ENCODE data around the gene EIF4E3. TPM values are rescaled to one million over a fixed set of nuclear protein-coding genes. Genes with fewer than 3 reads are reported as not detected.

EIF4E3 gene
- total RNA-seq, 2 experiments from 2014 or later, result 63.6 to 64.6 TPM

DNA sequence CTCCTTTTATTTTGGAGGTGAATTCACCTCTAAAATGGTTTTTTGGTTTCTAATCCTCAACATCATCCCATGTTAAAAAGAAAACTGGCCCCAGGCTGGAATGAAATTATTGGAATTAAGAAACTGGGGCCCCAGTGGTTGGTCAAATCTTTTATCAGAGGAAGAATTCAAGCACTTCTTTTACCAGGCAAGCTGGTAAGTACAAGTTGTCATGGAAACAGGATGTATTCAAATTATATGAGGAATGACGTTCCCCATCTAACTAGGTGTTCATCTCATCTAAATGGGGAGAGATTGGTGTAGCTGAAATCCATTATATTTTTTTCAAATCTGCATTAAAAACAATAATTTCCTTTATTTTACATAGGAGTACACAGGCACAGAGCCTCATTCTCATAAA is 9.7 kb upstream of the EIF4E3 start:
- peaks cover 10% of the 10 kb centered on the region for H3K27me3 Mint-ChIP-seq
- ATAC-seq (ENCODE audit: low read depth), result no peak
- H3K27ac Mint-ChIP-seq, result no peak overlapping the region
- H3K9me3 Mint-ChIP-seq, result peaks cover 2% of the 10 kb centered on the region
- DNase-seq, result no peak
- POLR2A ChIA-PET, result no interaction called here
- peaks cover 2% of the 10 kb centered on the region for H3K36me3 Mint-ChIP-seq
- peaks cover 3% of the 10 kb centered on the region for H3K4me1 Mint-ChIP-seq
- no peak overlapping the region for H3K4me3 Mint-ChIP-seq

DNA sequence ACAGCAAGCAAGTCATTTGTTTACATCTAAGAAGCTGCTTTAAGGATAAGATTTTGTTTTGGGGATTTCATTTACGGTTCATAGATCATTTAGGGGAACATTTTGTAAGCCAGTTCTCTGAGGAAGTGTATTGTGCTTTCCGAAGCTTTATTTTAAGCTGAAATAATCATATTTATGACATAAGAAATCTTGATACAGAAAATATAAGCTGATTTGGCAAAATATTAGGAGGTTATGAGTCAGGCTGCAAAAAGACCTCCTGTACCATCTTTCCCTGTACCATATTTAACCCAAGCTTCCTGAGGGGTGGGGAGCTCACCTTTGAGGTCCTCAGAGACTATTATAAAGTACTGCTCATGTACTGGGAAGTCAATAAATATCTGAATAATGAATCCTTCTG is 8.1 kb upstream of the EIF4E3 start:
- no peak overlapping the region for H3K4me3 Mint-ChIP-seq
- peaks cover 13% of the 10 kb centered on the region for H3K4me1 Mint-ChIP-seq
- DNase-seq (no peak), ATAC-seq (ENCODE audit: low read depth) (no peak)
- POLR2A ChIA-PET, result no interaction called here
- H3K27ac Mint-ChIP-seq, result no peak overlapping the region
- no peaks in the 10 kb centered on the region for H3K36me3 Mint-ChIP-seq
- peaks cover 2% of the 10 kb centered on the region for H3K9me3 Mint-ChIP-seq
- peaks cover 10% of the 10 kb centered on the region for H3K27me3 Mint-ChIP-seq

DNA sequence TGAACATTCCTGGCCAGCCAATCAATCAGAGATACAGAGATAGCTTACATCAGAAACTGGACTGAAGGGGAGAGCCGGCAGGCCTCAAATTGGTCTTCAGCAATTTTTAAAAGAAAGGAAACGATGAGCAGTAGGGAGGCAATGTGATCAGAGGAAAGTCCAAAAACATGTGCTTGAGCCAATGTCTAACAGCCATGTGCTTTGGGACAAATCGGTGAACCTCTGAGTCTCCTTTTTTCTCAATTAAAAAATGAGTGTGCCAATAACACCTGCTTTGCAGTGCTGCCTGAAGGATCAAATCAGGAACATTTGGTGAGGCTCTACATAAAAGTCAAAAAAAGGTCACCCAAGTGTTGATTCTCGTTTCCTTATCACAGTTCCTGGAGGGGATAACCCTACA is 7.4 kb upstream of the EIF4E3 start:
- DNase-seq (no peak), ATAC-seq (ENCODE audit: low read depth) (no peak)
- Mint-ChIP-seq H3K36me3 (no peaks in the 10 kb centered on the region), H3K27ac (no peak overlapping the region), H3K27me3 (peaks cover 4% of the 10 kb centered on the region), H3K4me3 (no peak overlapping the region), H3K4me1 (peaks cover 15% of the 10 kb centered on the region), H3K9me3 (peaks cover 2% of the 10 kb centered on the region)
- POLR2A ChIA-PET, result no interaction called here

DNA sequence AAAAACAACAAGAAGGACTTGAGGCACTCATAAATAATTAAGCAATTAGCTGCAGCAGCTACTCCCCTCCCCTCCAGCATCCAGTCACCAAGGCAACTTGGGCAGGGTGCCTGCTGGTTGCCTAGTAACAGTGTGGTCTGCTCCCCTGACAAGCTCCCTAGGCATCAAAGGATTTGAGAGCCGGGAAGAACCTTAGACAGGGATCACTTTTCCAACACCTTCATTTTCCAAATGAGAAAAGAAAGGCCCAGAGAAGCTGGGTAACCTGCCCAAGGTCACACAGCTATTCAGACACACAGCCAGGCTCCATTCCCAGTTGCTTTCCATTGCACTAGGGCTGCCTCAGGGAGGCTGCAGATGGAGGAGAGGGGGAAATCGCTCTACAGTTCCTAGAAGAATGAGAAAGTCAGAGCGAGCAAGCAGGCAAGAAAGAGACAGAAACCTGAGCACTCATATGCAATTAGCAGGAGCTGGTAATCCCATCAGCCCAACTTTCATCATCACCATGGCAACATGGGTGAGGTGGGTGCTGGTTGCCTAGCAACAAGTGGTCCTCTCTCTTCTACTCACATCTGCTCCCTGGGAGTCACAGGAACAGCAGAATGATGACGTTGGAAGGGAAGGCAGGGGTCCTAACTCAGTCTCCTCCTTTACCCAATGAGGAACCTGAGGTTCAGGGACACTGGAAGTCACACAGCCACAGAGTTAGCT is 3.6 kb upstream of the EIF4E3 start:
- no peak overlapping the region for H3K4me3 Mint-ChIP-seq
- H3K4me1 Mint-ChIP-seq, result peaks cover 32% of the 10 kb centered on the region
- H3K36me3 Mint-ChIP-seq, result no peaks in the 10 kb centered on the region
- H3K27me3 Mint-ChIP-seq, result no peaks in the 10 kb centered on the region
- no peak overlapping the region for H3K27ac Mint-ChIP-seq
- ATAC-seq (ENCODE audit: low read depth) (no peak), DNase-seq (no peak)
- H3K9me3 Mint-ChIP-seq, result no peaks in the 10 kb centered on the region
- POLR2A ChIA-PET, result no interaction called here

DNA sequence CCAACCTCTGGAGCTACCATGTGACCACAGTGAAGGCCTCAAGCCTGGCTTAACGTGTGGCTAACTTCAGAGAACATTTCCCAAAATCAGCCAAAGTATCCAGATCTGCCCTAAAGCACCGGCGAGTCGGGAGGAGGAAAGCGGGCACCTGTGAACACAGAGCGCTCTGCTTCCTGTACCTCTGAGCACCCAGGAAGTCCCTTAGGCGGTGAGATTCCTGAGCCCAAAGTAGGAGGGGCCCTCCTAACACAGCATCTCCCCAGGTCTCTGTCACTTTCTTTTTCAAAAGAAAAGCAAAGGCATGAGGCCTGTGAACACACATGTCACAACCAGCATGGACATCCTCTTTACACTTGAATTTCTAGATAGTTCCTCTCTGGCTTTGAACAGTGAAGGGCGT is 944 bp upstream of the EIF4E3 start:
- POLR2A ChIA-PET, result no interaction called here
- Mint-ChIP-seq H3K9me3 (no peaks in the 10 kb centered on the region), H3K4me3 (peak overlapping the region; percentile 98), H3K27me3 (no peaks in the 10 kb centered on the region), H3K27ac (peak overlapping the region; percentile 99), H3K4me1 (peaks cover 51% of the 10 kb centered on the region), H3K36me3 (peaks cover 7% of the 10 kb centered on the region)
- DNase-seq, result peak; percentile 48
- peak; percentile 48 for ATAC-seq (ENCODE audit: low read depth)

DNA sequence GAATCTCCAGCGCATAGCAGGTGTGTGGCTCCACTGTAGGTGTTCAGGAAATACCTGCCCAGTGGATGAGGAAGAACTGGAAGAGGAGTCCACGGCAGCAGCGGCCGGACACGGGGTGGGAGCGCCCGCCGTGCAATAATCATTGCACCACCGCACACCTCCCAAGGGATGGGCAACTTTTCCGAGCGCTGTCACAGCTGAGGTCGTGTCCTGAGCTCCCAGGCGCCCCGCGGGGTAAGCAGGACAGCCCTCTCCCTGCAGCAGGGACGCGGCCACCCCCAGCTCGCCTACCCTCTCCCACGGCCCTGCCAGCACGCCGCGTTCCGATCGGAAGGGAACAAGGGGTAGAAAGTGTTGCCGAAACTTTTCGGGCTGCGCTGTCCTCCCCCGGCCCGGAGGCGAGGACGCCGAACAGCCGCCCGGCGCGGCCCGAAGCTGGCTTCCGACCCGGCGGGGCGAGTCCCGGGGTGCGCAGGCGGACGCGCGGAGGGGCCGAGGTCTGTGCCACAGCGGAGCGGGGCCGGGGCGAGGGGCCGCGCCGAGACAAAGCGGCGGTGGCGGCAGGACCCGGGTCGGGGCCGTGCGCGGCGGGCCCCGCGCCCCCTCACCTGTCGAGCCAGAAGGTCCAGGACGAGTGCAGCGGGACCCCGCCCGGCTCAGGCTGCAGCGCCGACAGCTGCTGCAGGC is 475 bp downstream of the EIF4E3 start:
- H3K4me3 Mint-ChIP-seq, result peak overlapping the region; percentile 96

DNA sequence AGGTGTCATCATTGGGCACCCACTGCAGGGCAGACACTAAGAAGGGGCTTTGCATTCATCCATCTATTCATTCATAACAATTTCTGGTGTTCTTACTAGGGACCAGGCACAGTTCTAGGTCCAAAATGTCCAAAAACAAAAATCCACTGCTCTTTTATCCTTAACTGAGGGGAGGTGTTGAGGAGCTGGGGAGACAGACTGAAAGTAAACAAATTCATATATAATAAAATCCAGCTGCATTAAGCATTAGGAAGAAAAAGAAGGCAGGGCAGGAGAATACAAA is 1.1 kb downstream of the EIF4E3 start:
- POLR2A ChIA-PET, result interaction anchor here (0.8 to 2.3 kb wide), 7 partner anchors 13 to 1124 kb away, joined by 3 to 8 read pairs (median 3); partner anchors contain the start of gene SHQ1
- Mint-ChIP-seq H3K9me3 (no peaks in the 10 kb centered on the region), H3K4me1 (peaks cover 57% of the 10 kb centered on the region), H3K36me3 (peaks cover 23% of the 10 kb centered on the region), H3K4me3 (peak overlapping the region; percentile 96), H3K27ac (peak overlapping the region; percentile 98), H3K27me3 (no peaks in the 10 kb centered on the region)
- DNase-seq, result no peak
- no peak for ATAC-seq (ENCODE audit: low read depth)

More for the DNA sequence above, 475 bp downstream of the EIF4E3 start:
- H3K36me3 Mint-ChIP-seq, result peaks cover 18% of the 10 kb centered on the region
- H3K27ac Mint-ChIP-seq, result peak overlapping the region; percentile 98
- POLR2A ChIA-PET, result interaction anchor here (0.5 to 2.3 kb wide), 10 partner anchors 13 to 1123 kb away, joined by 3 to 8 read pairs (median 4); partner anchors contain the start of gene SHQ1
- DNase-seq (peak; percentile 74), ATAC-seq (ENCODE audit: low read depth) (peak; percentile 30)
- no peaks in the 10 kb centered on the region for H3K9me3 Mint-ChIP-seq
- H3K4me1 Mint-ChIP-seq, result peaks cover 56% of the 10 kb centered on the region
- no peaks in the 10 kb centered on the region for H3K27me3 Mint-ChIP-seq

DNA sequence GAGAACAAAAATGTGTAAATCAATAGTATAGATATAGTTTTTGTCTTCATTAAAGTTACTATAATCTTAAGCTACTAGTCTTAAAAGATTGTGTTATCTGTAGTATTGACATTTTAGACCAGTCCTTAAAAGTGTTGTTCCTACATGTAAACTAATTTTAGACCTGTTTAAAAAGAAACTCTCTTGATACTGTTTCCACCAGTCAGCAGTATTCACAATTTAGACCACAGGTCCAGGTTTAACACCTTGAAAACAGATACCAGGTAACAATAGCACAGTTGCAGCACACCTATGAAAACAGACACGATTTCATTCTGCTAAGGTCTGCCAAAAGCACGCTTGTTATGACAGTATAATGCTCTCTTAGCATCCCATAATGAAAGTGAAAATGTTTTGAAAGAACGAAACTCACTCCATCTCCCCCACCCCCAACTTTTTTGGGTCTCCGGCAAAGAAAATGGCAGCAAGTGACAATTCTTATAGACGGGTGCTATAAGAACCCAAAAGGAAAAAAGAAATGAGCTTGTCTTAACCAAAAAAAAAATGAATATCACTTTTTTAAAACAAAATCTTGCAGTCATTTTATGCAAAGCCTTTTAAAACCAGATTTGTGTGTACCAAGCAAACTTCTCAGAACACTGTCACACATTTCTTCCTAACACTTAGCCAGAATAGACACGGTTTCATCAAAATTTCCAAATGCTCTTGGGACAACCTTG is 1.6 kb downstream of the EIF4E3 start:
- DNase-seq (no peak), ATAC-seq (ENCODE audit: low read depth) (peak; percentile 38)
- Mint-ChIP-seq H3K9me3 (no peaks in the 10 kb centered on the region), H3K4me3 (peak overlapping the region; percentile 96), H3K27ac (peak overlapping the region; percentile 98), H3K27me3 (no peaks in the 10 kb centered on the region), H3K4me1 (peaks cover 59% of the 10 kb centered on the region), H3K36me3 (peaks cover 27% of the 10 kb centered on the region)
- POLR2A ChIA-PET, result interaction anchor here (0.9 to 2.3 kb wide), 5 partner anchors 12 to 1124 kb away, joined by 3 to 8 read pairs (median 4); partner anchors contain the start of gene SHQ1

DNA sequence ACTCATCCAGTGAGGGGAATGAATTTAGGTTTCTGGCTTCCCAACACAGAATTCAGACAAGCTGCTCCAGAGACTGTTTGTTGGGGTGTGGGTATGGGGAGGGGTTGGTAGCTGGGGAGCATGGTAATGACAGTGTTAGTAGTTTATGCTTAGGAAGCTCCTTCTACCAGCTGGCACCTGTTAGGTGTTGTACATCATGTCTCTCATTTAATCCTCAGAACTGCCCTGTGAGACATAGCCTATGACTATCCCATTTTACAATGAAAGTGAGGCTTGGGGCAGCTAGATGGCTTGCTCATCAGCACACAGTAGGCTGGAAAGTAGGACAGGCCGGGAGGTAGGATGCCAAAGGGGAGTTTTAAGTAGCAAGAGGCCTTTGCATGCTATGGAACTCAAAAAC is 2.5 kb downstream of the EIF4E3 start:
- H3K27me3 Mint-ChIP-seq, result no peaks in the 10 kb centered on the region
- ATAC-seq (ENCODE audit: low read depth) (no peak), DNase-seq (no peak)
- H3K27ac Mint-ChIP-seq, result peak overlapping the region; percentile 98
- H3K4me3 Mint-ChIP-seq, result peak overlapping the region; percentile 96
- no peaks in the 10 kb centered on the region for H3K9me3 Mint-ChIP-seq
- H3K4me1 Mint-ChIP-seq, result peaks cover 64% of the 10 kb centered on the region
- POLR2A ChIA-PET, result no interaction called here
- H3K36me3 Mint-ChIP-seq, result peaks cover 27% of the 10 kb centered on the region

DNA sequence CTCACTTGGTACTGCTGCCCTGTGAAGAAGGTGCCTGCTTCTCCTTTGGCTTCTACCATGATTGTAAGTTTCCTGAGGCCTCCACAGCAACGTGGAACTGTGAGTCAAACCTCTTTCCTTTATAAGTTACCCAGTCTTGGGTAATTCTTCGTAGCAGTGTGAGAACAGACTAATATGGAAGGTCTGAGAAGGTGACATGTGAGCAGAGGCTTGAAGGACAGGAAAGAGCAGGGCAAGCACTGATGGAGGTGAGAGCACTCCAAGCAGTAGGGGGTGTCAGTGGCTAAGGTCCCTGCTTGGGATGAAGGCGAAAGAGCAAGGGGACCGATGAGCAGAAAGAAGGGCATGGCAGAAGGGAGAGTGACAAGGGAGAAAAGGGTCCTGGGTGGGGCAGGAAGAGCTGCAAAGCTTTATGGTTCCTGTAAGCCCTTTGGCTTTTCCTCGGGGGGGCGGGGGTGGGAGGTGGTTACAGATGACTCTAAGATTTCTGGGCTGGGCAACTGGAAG is 3.5 kb downstream of the EIF4E3 start:
- ATAC-seq (ENCODE audit: low read depth), result peak; percentile 24
- POLR2A ChIA-PET, result interaction anchor here (0.6 to 0.7 kb wide), 2 partner anchors 53 to 1128 kb away, joined by 3 to 4 read pairs; no protein-coding TSS in a partner anchor

DNA sequence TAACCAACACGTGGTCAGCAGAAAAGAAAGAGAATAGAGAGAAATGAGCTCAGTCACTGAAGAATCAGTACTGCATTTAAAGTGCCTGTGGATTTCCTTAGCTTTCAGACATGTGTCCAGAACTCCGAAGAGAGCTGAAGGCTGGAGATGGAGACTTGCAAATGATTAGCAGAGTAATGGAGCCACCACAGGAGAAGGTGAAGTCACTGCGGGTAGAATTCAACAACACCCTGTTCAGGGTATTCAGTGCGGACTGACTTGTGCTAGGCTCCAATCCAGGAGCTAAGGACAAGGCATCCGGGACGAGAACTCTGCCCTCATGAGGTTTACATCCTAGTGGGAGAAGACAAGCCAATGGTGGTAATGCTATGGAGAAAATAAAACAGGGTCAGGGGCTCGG is 4.2 kb downstream of the EIF4E3 start:
- ATAC-seq (ENCODE audit: low read depth) (no peak), DNase-seq (no peak)
- H3K27ac Mint-ChIP-seq, result peak overlapping the region; percentile 98
- H3K36me3 Mint-ChIP-seq, result peaks cover 28% of the 10 kb centered on the region
- peaks cover 64% of the 10 kb centered on the region for H3K4me1 Mint-ChIP-seq
- POLR2A ChIA-PET, result no interaction called here
- H3K9me3 Mint-ChIP-seq, result no peaks in the 10 kb centered on the region
- H3K27me3 Mint-ChIP-seq, result no peaks in the 10 kb centered on the region
- H3K4me3 Mint-ChIP-seq, result peak overlapping the region; percentile 96

More for the DNA sequence above, 3.5 kb downstream of the EIF4E3 start:
- Mint-ChIP-seq H3K4me1 (peaks cover 67% of the 10 kb centered on the region), H3K9me3 (no peaks in the 10 kb centered on the region), H3K27me3 (no peaks in the 10 kb centered on the region), H3K27ac (peak overlapping the region; percentile 98), H3K4me3 (peak overlapping the region; percentile 96), H3K36me3 (peaks cover 28% of the 10 kb centered on the region)
- DNase-seq, result peak; percentile 54

DNA sequence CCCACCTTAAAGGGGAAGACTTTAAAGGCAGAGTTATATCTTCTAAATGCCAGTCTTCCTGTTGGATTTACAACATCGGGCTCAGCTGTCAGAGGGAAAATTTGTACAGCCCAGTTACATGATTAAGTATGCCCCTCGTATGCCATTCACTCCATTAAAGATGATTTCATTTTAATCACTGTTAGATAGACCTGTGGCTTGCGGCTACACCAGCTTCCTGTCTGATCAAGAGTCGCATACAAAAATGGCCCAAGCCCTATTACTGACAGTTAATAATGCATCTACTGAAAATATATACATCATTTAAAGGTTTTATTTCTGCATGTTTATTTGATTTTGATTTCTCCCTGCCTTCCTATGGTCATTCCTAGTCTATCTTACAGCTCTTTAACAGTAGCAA is 7.1 kb downstream of the EIF4E3 start:
- ATAC-seq (ENCODE audit: low read depth) (no peak), DNase-seq (no peak)
- H3K9me3 Mint-ChIP-seq, result no peaks in the 10 kb centered on the region
- peaks cover 62% of the 10 kb centered on the region for H3K4me1 Mint-ChIP-seq
- POLR2A ChIA-PET, result interaction anchor here (1.4 kb wide), 2 partner anchors 12 to 16 kb away, joined by 3 read pairs; no protein-coding TSS in a partner anchor
- H3K4me3 Mint-ChIP-seq, result peak overlapping the region; percentile 44
- peak overlapping the region; percentile 72 for H3K27ac Mint-ChIP-seq
- no peaks in the 10 kb centered on the region for H3K27me3 Mint-ChIP-seq
- H3K36me3 Mint-ChIP-seq, result peaks cover 33% of the 10 kb centered on the region

DNA sequence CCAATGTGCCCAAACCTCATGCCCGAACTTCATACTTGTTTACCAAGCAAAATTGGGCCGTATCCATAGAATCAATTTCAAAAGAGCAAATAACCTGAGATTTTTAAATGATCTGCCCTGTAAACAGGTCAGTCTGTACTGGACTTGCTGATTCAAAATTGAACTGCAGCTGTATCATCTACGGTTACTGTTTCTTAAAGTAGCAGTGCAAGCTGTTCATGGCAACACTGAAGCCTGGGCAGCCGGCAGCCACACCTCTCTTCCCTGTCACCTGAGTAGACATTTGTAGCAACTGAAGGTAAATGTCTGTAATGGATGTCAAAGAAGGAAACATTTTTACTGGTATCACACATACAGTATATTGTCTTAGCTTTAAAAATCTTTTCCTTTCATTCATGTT is 10.6 kb downstream of the EIF4E3 start:
- no peak for ATAC-seq (ENCODE audit: low read depth)
- no peak overlapping the region for H3K4me3 Mint-ChIP-seq

More for the DNA sequence above, 10.6 kb downstream of the EIF4E3 start:
- Mint-ChIP-seq H3K27me3 (no peaks in the 10 kb centered on the region), H3K27ac (no peak overlapping the region), H3K9me3 (no peaks in the 10 kb centered on the region), H3K36me3 (peaks cover 21% of the 10 kb centered on the region), H3K4me1 (peaks cover 55% of the 10 kb centered on the region)
- POLR2A ChIA-PET, result no interaction called here
- no peak for DNase-seq

Data from activated naive CD8-positive, alpha-beta T cell treated with anti-CD3 and anti-CD28 coated beads, Interleukin-2, amount 10 ng/mL, durations not matched to agents 7 days and 5 days (primary cell).